ENCODE measurements around the gene BLOC1S3.

DNA sequence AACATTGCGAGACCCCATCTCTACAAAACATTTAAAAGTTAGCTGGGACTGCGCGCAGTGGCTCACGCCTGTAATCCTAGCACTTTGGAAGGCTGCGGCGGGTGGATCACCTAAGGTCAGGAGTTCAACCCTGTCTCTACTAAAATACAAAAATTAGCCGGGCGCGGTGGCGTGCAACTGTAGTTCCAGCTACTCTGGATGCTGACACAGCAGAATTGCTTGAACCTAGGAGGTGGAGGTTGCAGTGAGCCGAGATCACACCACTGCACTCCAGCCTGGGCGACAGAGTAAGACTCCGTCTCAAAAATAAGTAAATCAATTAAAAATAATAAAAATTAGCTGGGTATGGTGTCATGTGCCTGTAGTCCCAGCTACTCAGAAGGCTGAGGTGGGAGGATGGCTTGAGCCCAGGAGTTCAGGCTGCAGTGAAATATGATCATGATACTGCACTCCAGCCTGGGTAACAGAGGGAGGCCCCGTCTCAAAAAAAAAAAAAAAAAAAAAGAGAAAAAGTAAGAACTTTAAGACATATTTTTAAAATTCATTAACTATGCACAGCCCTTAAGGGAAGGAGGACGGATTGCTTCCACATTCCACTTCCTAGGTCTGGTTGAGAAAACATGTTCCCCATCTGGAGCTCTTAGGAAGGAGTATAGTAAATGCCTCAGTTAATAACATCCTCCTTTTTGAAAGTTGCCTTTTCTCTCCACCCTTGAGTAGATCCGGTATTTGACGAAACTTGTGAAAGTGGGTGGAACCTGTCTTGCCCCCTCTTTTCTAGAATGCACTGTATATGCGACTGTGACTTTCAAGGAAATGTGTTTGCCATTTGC is 40.5 kb downstream of the BLOC1S3 start:
- no peak for TF ChIP-seq POLR2A (IDR thresholded peaks at IDR 0.05)
- no peak for TF ChIP-seq CTCF (IDR thresholded peaks at IDR 0.05 in 8 of 11, conservative IDR thresholded peaks at IDR 0.05 in 3 of 11)
- no peak for TF ChIP-seq POLR2AphosphoS5 (IDR thresholded peaks at IDR 0.05)

All from spleen (tissue), 7 donors.